PC-9 (cell line): ENCODE results near the gene SIRT3. TPM values are rescaled to one million over a fixed set of nuclear protein-coding genes. Genes with fewer than 3 reads are reported as not detected.
"Not testable (repeated sequence)": the region's sequence is repeated elsewhere in the genome, so short reads cannot be mapped to it uniquely, and the experiment has no call there.

Source experiments
- BruUV-seq: library from RNA; stranded (reverse); fragments of 400-500 nt; replicated peaks from 2 replicates; lab custom pipeline; 2021; lab: Mats Ljungman, UMichigan
- CTCF ChIA-PET: fragments of 300-600 bp; sonication (Branson Sonifier 250); formaldehyde crosslinking; loops from one replicate; lab custom pipeline; 2022; ENCODE audit warnings: antibody characterized with exemption; lab: Charles Lee
- POLR2A ChIA-PET: fragments of 300-600 bp; sonication (Branson Sonifier 250); formaldehyde crosslinking; loops from one replicate; lab custom pipeline; 2022; ENCODE audit warnings: antibody characterized with exemption; ENCODE audit not compliant: unreplicated experiment; lab: Charles Lee
- DNase-seq, 2 experiments: peaks; one replicate each; pipeline versions ENCODE4 v3.0.0 to v3.0.0-alpha.2; 2015 to 2022; ENCODE audit warnings: mixed read lengths in 1 of 2
- H2AFZ ChIP-seq: fragments of 200-600 bp; sonication (generic); 2 replicates; pipeline ENCODE4 v1.8.1; 2017; ENCODE audit warnings: antibody characterized with exemption
- H3F3A ChIP-seq: fragments of 200-600 bp; sonication (generic); 2 replicates; pipeline ENCODE4 v1.8.1; 2017; ENCODE audit warnings: antibody characterized with exemption, mild to moderate bottlenecking, low read depth; ENCODE audit not compliant: insufficient read depth
- H3K27ac ChIP-seq: fragments of 200-600 bp; sonication (generic); 2 replicates; pipeline ENCODE4 v1.6.1; 2016; ENCODE audit warnings: mixed run types
- H3K27me3 ChIP-seq: fragments of 200-600 bp; sonication (generic); 2 replicates; pipeline ENCODE4 v1.6.1; 2016; ENCODE audit warnings: low read depth, mixed run types; ENCODE audit not compliant: insufficient read depth
- H3K36me3 ChIP-seq: fragments of 200-600 bp; sonication (generic); 2 replicates; pipeline ENCODE4 v1.6.1; 2016; ENCODE audit warnings: low read depth, mixed run types
- H3K4me1 ChIP-seq: fragments of 200-600 bp; sonication (generic); replicated peaks from 2 replicates; pipeline ENCODE4 v1.6.1; 2016; ENCODE audit warnings: mixed run types; ENCODE audit not compliant: insufficient read depth
- H3K4me2 ChIP-seq: fragments of 200-600 bp; sonication (generic); 2 replicates; pipeline ENCODE4 v1.6.1; 2017; ENCODE audit warnings: mixed run types
- H3K4me3 ChIP-seq: fragments of 200-600 bp; sonication (generic); 2 replicates; pipeline ENCODE4 v1.6.1; 2016; ENCODE audit warnings: mixed run types
- H3K79me2 ChIP-seq: fragments of 200-600 bp; sonication (generic); 2 replicates; pipeline ENCODE4 v1.6.1; 2017; ENCODE audit warnings: low read depth, mixed run types
- H3K9me2 ChIP-seq: fragments of 200-600 bp; sonication (generic); 2 replicates; pipeline ENCODE4 v1.8.1; 2017; ENCODE audit warnings: mild to moderate bottlenecking; ENCODE audit not compliant: insufficient read depth
- H3K9me3 ChIP-seq: fragments of 200-600 bp; sonication (generic); 2 replicates; pipeline ENCODE4 v1.8.1; 2016; ENCODE audit warnings: low read depth; ENCODE audit not compliant: insufficient read depth
- H4K20me1 ChIP-seq: fragments of 200-600 bp; sonication (generic); 2 replicates; pipeline ENCODE4 v1.8.1; 2017; ENCODE audit not compliant: insufficient read depth
- EZH2 ChIP-seq: fragments of 200-600 bp; sonication (generic); IDR thresholded peaks from 2 replicates; pipeline ENCODE4 v1.8.0; 2017; ENCODE audit warnings: antibody characterized with exemption, low read depth
- intact Hi-C: fragments of 100-400 bp; cut with micrococcal nuclease; formaldehyde crosslinking; loops from one replicate; pipeline ENCODE4 v1.10.0; 2022; ENCODE audit not compliant: unreplicated experiment
- total RNA-seq: library from RNA; stranded (reverse); gene quantifications from 2 replicates; pipeline ENCODE4 v1.2.3, GENCODE V29; 2021
- TF ChIP-seq, protein P1 (sequence below): fragments of 200-600 bp; sonication (generic); conservative IDR thresholded peaks from 2 replicates; pipeline ENCODE4 v1.6.1; 2017; ENCODE audit warnings: mixed run types, antibody characterized with exemption, mild to moderate bottlenecking, moderate library complexity

The SIRT3 gene
- total RNA-seq, 1 experiment from 2014 or later = 26.0 TPM

DNA sequence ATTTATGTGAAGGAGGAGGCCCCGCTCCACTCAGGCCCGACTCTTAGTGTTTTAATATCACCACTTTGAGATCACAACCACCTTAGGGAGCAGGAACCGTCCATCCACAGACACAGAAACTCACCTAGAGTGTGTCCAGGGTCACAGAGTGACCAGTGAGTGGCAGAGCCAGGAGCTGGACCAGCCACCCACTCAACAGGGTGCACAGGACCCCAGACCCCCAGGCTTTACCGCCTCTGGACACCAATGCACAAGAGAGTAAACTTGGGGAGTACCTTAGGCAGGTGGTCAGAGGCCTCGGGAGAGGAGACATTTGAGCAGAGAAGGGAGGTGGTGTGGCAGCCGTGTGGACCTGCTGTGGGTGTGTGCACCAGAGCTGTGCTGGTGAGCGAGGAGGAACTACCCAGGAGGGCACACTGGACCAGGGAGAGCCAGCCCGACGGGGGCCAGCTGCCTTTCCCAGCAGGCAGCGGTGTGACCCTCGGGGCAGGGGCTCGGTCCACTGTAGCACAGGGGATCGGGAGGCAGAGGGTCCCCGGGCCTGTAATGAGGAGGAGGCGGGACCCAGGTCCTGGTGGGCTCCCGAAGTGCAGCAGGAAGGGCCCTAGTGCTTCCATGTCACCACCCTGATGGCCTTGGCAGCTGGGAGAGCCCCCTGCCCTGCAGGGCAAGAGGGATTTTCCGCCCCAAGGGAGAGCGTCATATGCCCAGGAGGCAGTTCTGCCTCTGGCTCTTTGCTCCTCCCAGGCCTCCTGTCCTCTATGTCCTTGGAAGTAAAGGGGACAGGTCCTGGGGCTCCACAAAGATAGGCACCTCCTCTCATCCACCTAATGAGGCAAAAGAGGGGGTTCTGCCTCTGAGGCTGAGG is 34.5 kb upstream of the SIRT3 start:
- no peaks in the 10 kb centered on the region for H3K9me3 ChIP-seq
- H3K27ac ChIP-seq = no peak overlapping the region
- no peaks in the 10 kb centered on the region for H3K36me3 ChIP-seq
- no peaks in the 10 kb centered on the region; the same call in 1 of the 2 replicates for H3F3A ChIP-seq
- no peaks in the 10 kb centered on the region for H4K20me1 ChIP-seq
- H3K4me1 ChIP-seq = no peaks in the 10 kb centered on the region
- no peaks in the 10 kb centered on the region for H3K9me2 ChIP-seq
- TF ChIP-seq EZH2 = no peak
- TF ChIP-seq, protein P1, sequence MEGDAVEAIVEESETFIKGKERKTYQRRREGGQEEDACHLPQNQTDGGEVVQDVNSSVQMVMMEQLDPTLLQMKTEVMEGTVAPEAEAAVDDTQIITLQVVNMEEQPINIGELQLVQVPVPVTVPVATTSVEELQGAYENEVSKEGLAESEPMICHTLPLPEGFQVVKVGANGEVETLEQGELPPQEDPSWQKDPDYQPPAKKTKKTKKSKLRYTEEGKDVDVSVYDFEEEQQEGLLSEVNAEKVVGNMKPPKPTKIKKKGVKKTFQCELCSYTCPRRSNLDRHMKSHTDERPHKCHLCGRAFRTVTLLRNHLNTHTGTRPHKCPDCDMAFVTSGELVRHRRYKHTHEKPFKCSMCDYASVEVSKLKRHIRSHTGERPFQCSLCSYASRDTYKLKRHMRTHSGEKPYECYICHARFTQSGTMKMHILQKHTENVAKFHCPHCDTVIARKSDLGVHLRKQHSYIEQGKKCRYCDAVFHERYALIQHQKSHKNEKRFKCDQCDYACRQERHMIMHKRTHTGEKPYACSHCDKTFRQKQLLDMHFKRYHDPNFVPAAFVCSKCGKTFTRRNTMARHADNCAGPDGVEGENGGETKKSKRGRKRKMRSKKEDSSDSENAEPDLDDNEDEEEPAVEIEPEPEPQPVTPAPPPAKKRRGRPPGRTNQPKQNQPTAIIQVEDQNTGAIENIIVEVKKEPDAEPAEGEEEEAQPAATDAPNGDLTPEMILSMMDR = no peak
- H3K27me3 ChIP-seq = no peaks in the 10 kb centered on the region
- H3K4me2 ChIP-seq = no peak overlapping the region
- BruUV-seq = no TSS peak
- H2AFZ ChIP-seq = no peak overlapping the region
- no peak for DNase-seq
- POLR2A ChIA-PET = no interaction called here
- CTCF ChIA-PET = no interaction called here
- no peak overlapping the region for H3K4me3 ChIP-seq
- no peaks in the 10 kb centered on the region for H3K79me2 ChIP-seq
- intact Hi-C loops = no loop called here

DNA sequence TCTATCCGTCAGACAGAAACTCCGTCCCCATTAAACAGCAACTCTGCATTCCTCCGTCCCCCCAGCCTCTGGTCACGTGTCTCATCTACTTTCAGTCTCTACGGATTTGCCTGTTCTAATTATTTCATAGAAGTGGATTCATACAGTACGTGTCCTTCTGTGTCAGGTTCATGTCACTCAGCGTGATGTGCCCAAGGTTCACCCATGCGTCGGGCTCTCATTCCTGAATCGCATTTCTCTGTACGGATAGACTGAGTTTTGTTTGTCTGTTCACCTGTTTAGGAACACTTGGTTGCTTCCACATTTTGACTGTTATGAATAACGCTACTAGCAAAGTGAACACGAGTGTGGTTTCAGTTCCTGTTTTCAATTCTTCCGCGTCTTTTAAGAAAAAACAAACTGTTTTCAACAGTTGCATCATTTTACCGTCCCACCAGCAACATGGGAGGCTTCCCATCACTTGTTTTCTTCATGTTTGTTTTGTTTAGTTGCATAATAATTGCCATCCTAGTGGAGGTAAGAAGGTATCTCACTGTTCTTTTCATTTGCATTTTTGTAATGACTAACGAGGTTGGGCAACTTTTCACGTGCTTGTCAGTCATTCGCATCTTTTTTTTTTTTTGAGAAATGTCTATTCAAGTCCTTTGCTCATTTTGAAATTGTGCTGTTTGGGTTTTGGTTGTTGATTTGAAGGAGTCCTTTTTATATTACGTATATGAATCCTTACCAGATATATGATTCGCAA is 33.2 kb upstream of the SIRT3 start:
- H3K4me1 ChIP-seq = no peaks in the 10 kb centered on the region
- POLR2A ChIA-PET = no interaction called here
- no peaks in the 10 kb centered on the region; the same call in 1 of the 2 replicates for H3F3A ChIP-seq
- no peaks in the 10 kb centered on the region for H3K9me3 ChIP-seq
- no TSS peak for BruUV-seq
- H2AFZ ChIP-seq = no peak overlapping the region
- TF ChIP-seq EZH2 = no peak
- TF ChIP-seq, protein P1 = no peak
- H3K4me2 ChIP-seq = no peak overlapping the region
- no peaks in the 10 kb centered on the region for H3K79me2 ChIP-seq
- intact Hi-C loops = no loop called here
- H3K9me2 ChIP-seq = no peaks in the 10 kb centered on the region
- no peak overlapping the region for H3K4me3 ChIP-seq
- H4K20me1 ChIP-seq = no peaks in the 10 kb centered on the region
- H3K36me3 ChIP-seq = no peaks in the 10 kb centered on the region
- no peak overlapping the region for H3K27ac ChIP-seq
- no peaks in the 10 kb centered on the region for H3K27me3 ChIP-seq
- DNase-seq = no peak
- CTCF ChIA-PET = no interaction called here

DNA sequence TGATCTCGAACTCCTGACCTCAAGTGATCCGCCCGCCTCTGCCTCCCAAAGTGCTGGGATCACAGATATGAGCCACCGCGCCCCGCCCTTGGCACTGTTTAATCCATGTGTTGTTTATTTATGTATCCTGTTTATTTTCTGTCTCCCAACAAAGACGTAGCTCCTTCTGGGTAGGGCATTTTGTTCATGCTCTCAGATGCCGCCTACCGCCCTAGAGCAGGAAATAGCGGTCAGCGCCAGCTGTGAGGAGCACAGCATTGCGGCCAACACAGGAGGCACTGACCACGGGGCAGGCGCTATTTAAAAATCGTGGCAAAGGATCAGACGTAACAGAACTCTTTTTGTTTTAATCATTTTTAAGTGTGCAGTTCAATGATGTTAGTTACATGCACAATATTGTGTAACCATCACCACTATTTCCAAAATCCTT is 32.6 kb upstream of the SIRT3 start:
- H3K36me3 ChIP-seq, intact Hi-C loops, H3K27ac ChIP-seq, H3K4me2 ChIP-seq, DNase-seq, H2AFZ ChIP-seq, BruUV-seq, CTCF ChIA-PET, H4K20me1 ChIP-seq, H3K9me2 ChIP-seq, H3K4me3 ChIP-seq, H3F3A ChIP-seq, H3K79me2 ChIP-seq, H3K9me3 ChIP-seq, H3K4me1 ChIP-seq, H3K27me3 ChIP-seq: not testable (repeated sequence)
- POLR2A ChIA-PET = interaction anchor here (0.6 kb wide), 2 partner anchors 61 to 224 kb away, joined by 4 read pairs; partner anchors contain the start of genes BET1L and RIC8A
